GM23338 (cell line): ENCODE measurements around the gene AGBL4. TPM values are rescaled to one million over a fixed set of nuclear protein-coding genes. Genes with fewer than 3 reads are reported as not detected.

Experiments used
- ATAC-seq: fragments of 200-7000 bp; cut with Tn5 transposase; 3 replicates; pipeline ENCODE4 v1.9.1; 2020
- DNase-seq: peaks from one replicate; pipeline ENCODE4 v3.0.0-alpha.2; 2015; ENCODE audit warnings: low spot score
- H2AFZ ChIP-seq: fragments of 200-600 bp; sonication (generic); 2 replicates; pipeline ENCODE4 v1.8.0; 2016; ENCODE audit warnings: antibody characterized with exemption, mild to moderate bottlenecking, moderate library complexity
- H3F3A ChIP-seq: fragments of 200-600 bp; sonication (generic); replicated peaks from 2 replicates; pipeline ENCODE4 v1.8.0; 2017; ENCODE audit warnings: antibody characterized with exemption, mixed run types, low read depth
- H3K27ac ChIP-seq: fragments of 200-600 bp; sonication (generic); 2 replicates; pipeline ENCODE4 v1.6.1; 2016; ENCODE audit warnings: low read depth
- H3K27me3 ChIP-seq: fragments of 200-600 bp; sonication (generic); 2 replicates; pipeline ENCODE4 v1.8.0; 2016; ENCODE audit warnings: mild to moderate bottlenecking, mixed run types, moderate library complexity; ENCODE audit not compliant: insufficient read depth
- H3K36me3 ChIP-seq: fragments of 200-600 bp; sonication (generic); 2 replicates; pipeline ENCODE4 v1.8.0; 2016; ENCODE audit warnings: mild to moderate bottlenecking; ENCODE audit not compliant: insufficient read depth
- H3K4me1 ChIP-seq: fragments of 200-600 bp; sonication (generic); 2 replicates; pipeline ENCODE4 v1.8.0; 2016; ENCODE audit warnings: mild to moderate bottlenecking, moderate library complexity; ENCODE audit not compliant: insufficient read depth
- H3K4me2 ChIP-seq: fragments of 200-600 bp; sonication (generic); 2 replicates; pipeline ENCODE4 v1.7.1; 2017; ENCODE audit warnings: mixed run types
- H3K4me3 ChIP-seq: fragments of 200-600 bp; sonication (generic); 2 replicates; pipeline ENCODE4 v1.6.1; 2016; ENCODE audit warnings: mixed run types
- H3K79me2 ChIP-seq: fragments of 200-600 bp; sonication (generic); replicated peaks from 2 replicates; pipeline ENCODE4 v1.8.0; 2017; ENCODE audit warnings: mild to moderate bottlenecking; ENCODE audit not compliant: insufficient read depth
- H3K9me2 ChIP-seq: fragments of 200-600 bp; sonication (generic); 2 replicates; pipeline ENCODE4 v1.8.0; 2017; ENCODE audit not compliant: insufficient read depth
- H4K20me1 ChIP-seq: fragments of 200-600 bp; sonication (generic); replicated peaks from 2 replicates; pipeline ENCODE4 v1.8.0; 2017; ENCODE audit warnings: mild to moderate bottlenecking; ENCODE audit not compliant: insufficient read depth
- H3K27ac Mint-ChIP-seq: 2 replicates; pipeline ENCODE4 v1.8.0; 2020; ENCODE audit warnings: inconsistent platforms, mild to moderate bottlenecking, moderate library complexity, mixed read lengths
- H3K27me3 Mint-ChIP-seq: 3 replicates; pipeline ENCODE4 v1.8.0; 2022; ENCODE audit warnings: low read depth, mild to moderate bottlenecking, moderate library complexity, mixed read lengths, inconsistent platforms; ENCODE audit not compliant: insufficient read depth, poor library complexity
- H3K36me3 Mint-ChIP-seq: 3 replicates; pipeline ENCODE4 v1.8.0; 2021; ENCODE audit warnings: low read depth, mild to moderate bottlenecking, inconsistent platforms, moderate library complexity, mixed read lengths
- H3K4me1 Mint-ChIP-seq: 3 replicates; pipeline ENCODE4 v1.8.0; 2020; ENCODE audit warnings: mild to moderate bottlenecking, inconsistent platforms, mixed read lengths
- H3K4me3 Mint-ChIP-seq: 3 replicates; pipeline ENCODE4 v1.8.0; 2021; ENCODE audit warnings: moderate library complexity, mild to moderate bottlenecking, inconsistent platforms, mixed read lengths
- H3K9me3 Mint-ChIP-seq: 3 replicates; pipeline ENCODE4 v1.8.0; 2020; ENCODE audit warnings: moderate library complexity, mild to moderate bottlenecking, inconsistent platforms, mixed read lengths
- CREB1 ChIP-seq: fragments of 250-450 bp; sonication (Bioruptor Pico); IDR thresholded peaks from 2 replicates; pipeline ENCODE4 v1.5.0; 2020; ENCODE audit warnings: low read depth, mild to moderate bottlenecking, moderate library complexity
- EZH2 ChIP-seq: fragments of 200-600 bp; sonication (generic); IDR thresholded peaks from one replicate; pipeline ENCODE4 v1.8.0; 2017; ENCODE audit warnings: antibody characterized with exemption, mild to moderate bottlenecking, low read depth; ENCODE audit not compliant: unreplicated experiment
- JUNB ChIP-seq: IDR thresholded peaks from one replicate; pipeline ENCODE4 v1.6.1; 2016; ENCODE audit warnings: antibody characterized with exemption; ENCODE audit not compliant: unreplicated experiment
- NANOG ChIP-seq: IDR thresholded peaks from 2 replicates; pipeline ENCODE4 v1.6.1; 2016; ENCODE audit warnings: antibody characterized with exemption, borderline replicate concordance
- POLR2AphosphoS5 ChIP-seq: IDR thresholded peaks from 2 replicates; pipeline ENCODE4 v1.6.1; 2016; ENCODE audit warnings: antibody characterized with exemption, low read depth
- ZNF114 ChIP-seq: fragments of 250-450 bp; sonication (Bioruptor Pico); IDR thresholded peaks from 2 replicates; pipeline ENCODE4 v1.5.0; 2020; ENCODE audit warnings: mild to moderate bottlenecking, moderate library complexity
- ZNF331 ChIP-seq: fragments of 250-450 bp; sonication (Bioruptor Pico); IDR thresholded peaks from 2 replicates; pipeline ENCODE4 v1.5.0; 2020; ENCODE audit warnings: low read depth, mild to moderate bottlenecking, moderate library complexity
- polyA plus RNA-seq: library from polyadenylated mRNA; unstranded; fragments of >200 nt; fragmentation: Nextera tagmentation; extraction: Ambion mirVana; gene quantifications from 2 replicates; pipeline ENCODE4 v1.2.1, GENCODE V29; 2016
- total RNA-seq: library from RNA; depleted of rRNA; stranded (reverse); fragments of >200 nt; shearing (Covaris generic); gene quantifications from 2 replicates; pipeline ENCODE4 v1.2.3, GENCODE V29; 2014
- TF ChIP-seq, protein P1 (sequence below): fragments of 250-450 bp; sonication (Bioruptor Pico); IDR thresholded peaks from 2 replicates; pipeline ENCODE4 v1.5.0; 2020; ENCODE audit warnings: mild to moderate bottlenecking, moderate library complexity
- TF ChIP-seq, protein P2 (sequence below): IDR thresholded peaks from 2 replicates; pipeline ENCODE4 v1.6.1; 2016; ENCODE audit warnings: antibody characterized with exemption
- TF ChIP-seq, protein P3 (sequence below), 2 experiments: fragments of 200-600 bp in 1 of 2; sonication (generic) in 1 of 2; conservative IDR thresholded peaks; 2 replicates each; pipeline versions ENCODE4 v1.5.1 to v1.6.1; 2016 to 2017; ENCODE audit warnings: antibody characterized with exemption in 2 of 2, low read depth in 2 of 2, mild to moderate bottlenecking in 2 of 2, moderate library complexity in 1 of 2

The AGBL4 gene
- total and polyA plus RNA-seq, 2 experiments from 2014 or later: 0.91 to 1.5 TPM

DNA sequence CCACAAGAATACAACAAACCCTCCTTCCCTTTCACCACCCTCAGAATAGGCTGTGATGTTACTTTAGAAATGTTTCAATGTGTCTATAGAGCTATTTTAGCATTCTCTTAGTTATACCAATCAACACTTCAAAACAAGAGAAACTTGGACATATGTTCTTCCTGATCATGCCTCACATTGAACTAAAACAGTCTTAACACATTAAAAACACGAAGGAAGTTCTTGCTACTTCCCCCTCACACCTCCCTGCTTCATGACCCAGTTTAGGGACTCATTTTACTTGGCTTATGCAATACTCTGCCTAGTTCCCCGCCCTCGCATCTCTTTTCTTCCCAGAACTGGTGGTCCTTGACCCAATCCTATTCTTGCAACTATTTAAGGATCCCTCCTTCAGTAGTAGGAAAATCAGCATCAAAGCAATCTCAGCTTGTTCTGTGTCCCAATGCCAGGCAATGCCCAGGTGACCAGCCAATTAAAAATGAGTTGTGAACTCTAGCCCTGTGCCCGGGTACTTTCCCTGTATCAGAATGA lies 838.2 kb downstream of the AGBL4 start:
- Mint-ChIP-seq H3K27ac (no peak overlapping the region), H3K9me3 (peaks cover 96% of the 10 kb centered on the region), H3K4me3 (no peak overlapping the region), H3K4me1 (no peaks in the 10 kb centered on the region), H3K27me3 (no peaks in the 10 kb centered on the region), H3K36me3 (peaks cover 28% of the 10 kb centered on the region)
- H3K27ac ChIP-seq: no peak overlapping the region
- ATAC-seq: no peak
- no peak overlapping the region for H3K4me3 ChIP-seq
- H3K4me2 ChIP-seq: no peak overlapping the region
- no peaks in the 10 kb centered on the region for H4K20me1 ChIP-seq
- no peak for DNase-seq
- no peak overlapping the region for H2AFZ ChIP-seq
- no peaks in the 10 kb centered on the region for H3K4me1 ChIP-seq
- H3K9me2 ChIP-seq: no peaks in the 10 kb centered on the region
- H3K36me3 ChIP-seq: peaks cover 6% of the 10 kb centered on the region; the same call in 1 of the 2 replicates
- no peaks in the 10 kb centered on the region for H3K79me2 ChIP-seq
- TF ChIP-seq ZNF114: no peak
- TF ChIP-seq, protein P1, sequence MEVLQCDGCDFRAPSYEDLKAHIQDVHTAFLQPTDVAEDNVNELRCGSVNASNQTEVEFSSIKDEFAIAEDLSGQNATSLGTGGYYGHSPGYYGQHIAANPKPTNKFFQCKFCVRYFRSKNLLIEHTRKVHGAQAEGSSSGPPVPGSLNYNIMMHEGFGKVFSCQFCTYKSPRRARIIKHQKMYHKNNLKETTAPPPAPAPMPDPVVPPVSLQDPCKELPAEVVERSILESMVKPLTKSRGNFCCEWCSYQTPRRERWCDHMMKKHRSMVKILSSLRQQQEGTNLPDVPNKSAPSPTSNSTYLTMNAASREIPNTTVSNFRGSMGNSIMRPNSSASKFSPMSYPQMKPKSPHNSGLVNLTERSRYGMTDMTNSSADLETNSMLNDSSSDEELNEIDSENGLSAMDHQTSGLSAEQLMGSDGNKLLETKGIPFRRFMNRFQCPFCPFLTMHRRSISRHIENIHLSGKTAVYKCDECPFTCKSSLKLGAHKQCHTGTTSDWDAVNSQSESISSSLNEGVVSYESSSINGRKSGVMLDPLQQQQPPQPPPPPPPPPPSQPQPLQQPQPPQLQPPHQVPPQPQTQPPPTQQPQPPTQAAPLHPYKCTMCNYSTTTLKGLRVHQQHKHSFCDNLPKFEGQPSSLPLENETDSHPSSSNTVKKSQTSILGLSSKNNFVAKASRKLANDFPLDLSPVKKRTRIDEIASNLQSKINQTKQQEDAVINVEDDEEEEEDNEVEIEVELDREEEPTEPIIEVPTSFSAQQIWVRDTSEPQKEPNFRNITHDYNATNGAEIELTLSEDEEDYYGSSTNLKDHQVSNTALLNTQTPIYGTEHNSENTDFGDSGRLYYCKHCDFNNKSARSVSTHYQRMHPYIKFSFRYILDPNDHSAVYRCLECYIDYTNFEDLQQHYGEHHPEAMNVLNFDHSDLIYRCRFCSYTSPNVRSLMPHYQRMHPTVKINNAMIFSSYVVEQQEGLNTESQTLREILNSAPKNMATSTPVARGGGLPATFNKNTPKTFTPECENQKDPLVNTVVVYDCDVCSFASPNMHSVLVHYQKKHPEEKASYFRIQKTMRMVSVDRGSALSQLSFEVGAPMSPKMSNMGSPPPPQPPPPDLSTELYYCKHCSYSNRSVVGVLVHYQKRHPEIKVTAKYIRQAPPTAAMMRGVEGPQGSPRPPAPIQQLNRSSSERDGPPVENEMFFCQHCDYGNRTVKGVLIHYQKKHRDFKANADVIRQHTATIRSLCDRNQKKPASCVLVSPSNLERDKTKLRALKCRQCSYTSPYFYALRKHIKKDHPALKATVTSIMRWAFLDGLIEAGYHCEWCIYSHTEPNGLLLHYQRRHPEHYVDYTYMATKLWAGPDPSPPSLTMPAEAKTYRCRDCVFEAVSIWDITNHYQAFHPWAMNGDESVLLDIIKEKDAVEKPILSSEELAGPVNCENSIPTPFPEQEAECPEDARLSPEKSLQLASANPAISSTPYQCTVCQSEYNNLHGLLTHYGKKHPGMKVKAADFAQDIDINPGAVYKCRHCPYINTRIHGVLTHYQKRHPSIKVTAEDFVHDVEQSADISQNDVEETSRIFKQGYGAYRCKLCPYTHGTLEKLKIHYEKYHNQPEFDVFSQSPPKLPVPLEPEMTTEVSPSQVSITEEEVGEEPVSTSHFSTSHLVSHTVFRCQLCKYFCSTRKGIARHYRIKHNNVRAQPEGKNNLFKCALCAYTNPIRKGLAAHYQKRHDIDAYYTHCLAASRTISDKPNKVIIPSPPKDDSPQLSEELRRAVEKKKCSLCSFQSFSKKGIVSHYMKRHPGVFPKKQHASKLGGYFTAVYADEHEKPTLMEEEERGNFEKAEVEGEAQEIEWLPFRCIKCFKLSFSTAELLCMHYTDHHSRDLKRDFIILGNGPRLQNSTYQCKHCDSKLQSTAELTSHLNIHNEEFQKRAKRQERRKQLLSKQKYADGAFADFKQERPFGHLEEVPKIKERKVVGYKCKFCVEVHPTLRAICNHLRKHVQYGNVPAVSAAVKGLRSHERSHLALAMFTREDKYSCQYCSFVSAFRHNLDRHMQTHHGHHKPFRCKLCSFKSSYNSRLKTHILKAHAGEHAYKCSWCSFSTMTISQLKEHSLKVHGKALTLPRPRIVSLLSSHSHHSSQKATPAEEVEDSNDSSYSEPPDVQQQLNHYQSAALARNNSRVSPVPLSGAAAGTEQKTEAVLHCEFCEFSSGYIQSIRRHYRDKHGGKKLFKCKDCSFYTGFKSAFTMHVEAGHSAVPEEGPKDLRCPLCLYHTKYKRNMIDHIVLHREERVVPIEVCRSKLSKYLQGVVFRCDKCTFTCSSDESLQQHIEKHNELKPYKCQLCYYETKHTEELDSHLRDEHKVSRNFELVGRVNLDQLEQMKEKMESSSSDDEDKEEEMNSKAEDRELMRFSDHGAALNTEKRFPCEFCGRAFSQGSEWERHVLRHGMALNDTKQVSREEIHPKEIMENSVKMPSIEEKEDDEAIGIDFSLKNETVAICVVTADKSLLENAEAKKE (CRISPR knock-in tag): no peak
- TF ChIP-seq EZH2: no peak
- TF ChIP-seq, protein P2, sequence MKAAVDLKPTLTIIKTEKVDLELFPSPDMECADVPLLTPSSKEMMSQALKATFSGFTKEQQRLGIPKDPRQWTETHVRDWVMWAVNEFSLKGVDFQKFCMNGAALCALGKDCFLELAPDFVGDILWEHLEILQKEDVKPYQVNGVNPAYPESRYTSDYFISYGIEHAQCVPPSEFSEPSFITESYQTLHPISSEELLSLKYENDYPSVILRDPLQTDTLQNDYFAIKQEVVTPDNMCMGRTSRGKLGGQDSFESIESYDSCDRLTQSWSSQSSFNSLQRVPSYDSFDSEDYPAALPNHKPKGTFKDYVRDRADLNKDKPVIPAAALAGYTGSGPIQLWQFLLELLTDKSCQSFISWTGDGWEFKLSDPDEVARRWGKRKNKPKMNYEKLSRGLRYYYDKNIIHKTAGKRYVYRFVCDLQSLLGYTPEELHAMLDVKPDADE: no peak
- TF ChIP-seq CREB1 (CRISPR knock-in tag): no peak
- no peak for TF ChIP-seq POLR2AphosphoS5
- TF ChIP-seq JUNB: no peak
- no peak for TF ChIP-seq NANOG
- TF ChIP-seq, protein P3, sequence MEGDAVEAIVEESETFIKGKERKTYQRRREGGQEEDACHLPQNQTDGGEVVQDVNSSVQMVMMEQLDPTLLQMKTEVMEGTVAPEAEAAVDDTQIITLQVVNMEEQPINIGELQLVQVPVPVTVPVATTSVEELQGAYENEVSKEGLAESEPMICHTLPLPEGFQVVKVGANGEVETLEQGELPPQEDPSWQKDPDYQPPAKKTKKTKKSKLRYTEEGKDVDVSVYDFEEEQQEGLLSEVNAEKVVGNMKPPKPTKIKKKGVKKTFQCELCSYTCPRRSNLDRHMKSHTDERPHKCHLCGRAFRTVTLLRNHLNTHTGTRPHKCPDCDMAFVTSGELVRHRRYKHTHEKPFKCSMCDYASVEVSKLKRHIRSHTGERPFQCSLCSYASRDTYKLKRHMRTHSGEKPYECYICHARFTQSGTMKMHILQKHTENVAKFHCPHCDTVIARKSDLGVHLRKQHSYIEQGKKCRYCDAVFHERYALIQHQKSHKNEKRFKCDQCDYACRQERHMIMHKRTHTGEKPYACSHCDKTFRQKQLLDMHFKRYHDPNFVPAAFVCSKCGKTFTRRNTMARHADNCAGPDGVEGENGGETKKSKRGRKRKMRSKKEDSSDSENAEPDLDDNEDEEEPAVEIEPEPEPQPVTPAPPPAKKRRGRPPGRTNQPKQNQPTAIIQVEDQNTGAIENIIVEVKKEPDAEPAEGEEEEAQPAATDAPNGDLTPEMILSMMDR (conservative IDR thresholded peaks at IDR 0.05; ENCODE audit: low read depth in 2 of 2): no peak
- no peak for TF ChIP-seq ZNF331 (CRISPR knock-in tag)
- no peaks in the 10 kb centered on the region for H3F3A ChIP-seq
- H3K27me3 ChIP-seq: no peaks in the 10 kb centered on the region
